Left lung (tissue), 10 donors: ENCODE results near the gene DISP1. TPM values are rescaled to one million over a fixed set of nuclear protein-coding genes. Genes with fewer than 3 reads are reported as not detected.
A peak's percentile ranks its signal among the peaks of the same experiment; 100 is the strongest.
"Not testable (repeated sequence)": the region's sequence is repeated elsewhere in the genome, so short reads cannot be mapped to it uniquely, and the experiment has no call there.

Experiments
- ATAC-seq: fragments of 200-7000 bp; cut with Tn5 transposase; one replicate; pipeline ENCODE4 v1.9.1; 2020; ENCODE audit warnings: moderate library complexity
- DNase-seq, 4 donors: peaks; one replicate each; pipeline ENCODE4 v3.0.0-alpha.2; 2013 to 2020
- H3K27ac ChIP-seq, 2 donors: fragments of 200-600 bp; sonication (generic) in 1 of 2; one replicate each; pipeline versions ENCODE4 v1.5.0 to v1.8.0; 2020 to 2021
- H3K27me3 ChIP-seq, 2 donors: fragments of 200-600 bp; sonication (generic) in 1 of 2; one replicate each; pipeline versions ENCODE4 v1.5.0 to v1.8.0; 2020 to 2021
- H3K36me3 ChIP-seq, 2 donors: fragments of 200-600 bp; sonication (generic) in 1 of 2; one replicate each; pipeline versions ENCODE4 v1.5.0 to v1.8.0; 2020 to 2021
- H3K4me1 ChIP-seq, 2 donors: fragments of 200-600 bp; one replicate each; pipeline ENCODE4 v1.8.0; 2021
- H3K4me3 ChIP-seq, 2 donors: fragments of 200-600 bp; sonication (generic) in 1 of 2; one replicate each; pipeline versions ENCODE4 v1.5.0 to v1.8.0; 2020 to 2021; ENCODE audit warnings: mild to moderate bottlenecking in 1 of 2
- H3K9me3 ChIP-seq, 2 donors: fragments of 200-600 bp; sonication (generic) in 1 of 2; one replicate each; pipeline versions ENCODE4 v1.5.0 to v1.8.0; 2020 to 2021
- CTCF ChIP-seq, 2 donors: fragments of 200-600 bp; sonication (generic) in 1 of 2; IDR thresholded peaks; one replicate each; pipeline versions ENCODE4 v1.5.0 to v1.8.0; 2021; ENCODE audit warnings: antibody characterized with exemption in 2 of 2
- intact Hi-C, 2 donors: fragments of 100-400 bp; cut with DNase I; formaldehyde crosslinking; loops; one replicate each; pipeline versions ENCODE4 v1.11.2 to v1.14.2; 2022
- polyA plus RNA-seq, 6 donors: library from polyadenylated mRNA; unstranded; fragments of 120-200 nt; gene quantifications; one replicate each; pipeline ENCODE4 v1.2.1, GENCODE V29; 2013; ENCODE audit not compliant: insufficient read length in 6 of 6
- total RNA-seq, 2 donors: library from RNA; stranded (reverse); fragmentation: NEBNext Ultra II Directional; extraction: Animal tissue kit (Norgen Biotek cat#: 25700); gene quantifications; one replicate each; pipeline ENCODE4 v1.2.1, GENCODE V29; 2021
- donor health status: DM: no; HTN: yes; CAD: no.
- donor health status: DM: no; HTN: no; CAD: no.

The DISP1 gene
- total and polyA plus RNA-seq, 8 donors: 17.2 to 23.9 (median 20.5) TPM

DNA sequence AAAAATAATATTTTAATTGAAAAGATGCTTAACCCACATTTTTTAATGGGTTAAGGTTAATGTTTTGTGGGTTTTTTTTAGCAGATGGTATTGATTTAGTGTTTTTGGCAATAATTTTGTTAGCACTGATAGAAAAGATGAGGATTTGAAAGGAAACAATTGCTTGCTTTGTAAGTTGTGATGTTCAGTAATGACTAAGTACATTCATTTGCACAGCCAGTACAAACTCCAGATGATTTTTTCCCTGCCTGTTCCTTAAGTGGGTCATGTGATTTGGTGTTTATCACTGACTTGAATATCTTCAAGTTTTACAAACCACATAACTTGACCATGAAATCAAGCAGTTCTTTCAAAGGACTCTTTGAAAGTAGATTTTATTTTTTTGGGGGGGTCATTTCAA is 15.0 kb downstream of the DISP1 start:
- Histone ChIP-seq H3K9me3 (no peaks in the 10 kb centered on the region), H3K36me3 (no peaks in the 10 kb centered on the region), H3K27ac (no peak overlapping the region), H3K4me3 (no peak overlapping the region), H3K27me3 (no peaks in the 10 kb centered on the region), H3K4me1 (no peaks in the 10 kb centered on the region)
- intact Hi-C loops: no loop called here
- ATAC-seq: peak; percentile 65
- DNase-seq: peak in 1 of 4 donors; percentile 21
- TF ChIP-seq CTCF (IDR thresholded peaks at IDR 0.05): no peak

GRCh38 chr1:222833356-222833876 is 18.6 kb downstream of the DISP1 start:
- no peak overlapping the region for H3K27ac ChIP-seq
- no peak for ATAC-seq
- H3K36me3 ChIP-seq: no peaks in the 10 kb centered on the region
- intact Hi-C loops: no loop called here
- H3K4me1 ChIP-seq: no peaks in the 10 kb centered on the region
- H3K27me3 ChIP-seq: no peaks in the 10 kb centered on the region
- no peak overlapping the region for H3K4me3 ChIP-seq
- no peaks in the 10 kb centered on the region for H3K9me3 ChIP-seq
- no peak for DNase-seq
- no peak for TF ChIP-seq CTCF (IDR thresholded peaks at IDR 0.05)

GRCh38 chr1:222843469-222844410 is 28.9 kb downstream of the DISP1 start:
- no peak for TF ChIP-seq CTCF (IDR thresholded peaks at IDR 0.05)
- no peaks in the 10 kb centered on the region for H3K9me3 ChIP-seq
- H3K27ac ChIP-seq: peak overlapping the region in 1 of 2 donors; percentile 15
- H3K4me3 ChIP-seq: no peak overlapping the region
- no peaks in the 10 kb centered on the region for H3K27me3 ChIP-seq
- ATAC-seq (peak; percentile 82), DNase-seq (no peak)
- intact Hi-C loops: no loop called here
- H3K36me3 ChIP-seq: no peaks in the 10 kb centered on the region
- H3K4me1 ChIP-seq: no peaks in the 10 kb centered on the region

DNA sequence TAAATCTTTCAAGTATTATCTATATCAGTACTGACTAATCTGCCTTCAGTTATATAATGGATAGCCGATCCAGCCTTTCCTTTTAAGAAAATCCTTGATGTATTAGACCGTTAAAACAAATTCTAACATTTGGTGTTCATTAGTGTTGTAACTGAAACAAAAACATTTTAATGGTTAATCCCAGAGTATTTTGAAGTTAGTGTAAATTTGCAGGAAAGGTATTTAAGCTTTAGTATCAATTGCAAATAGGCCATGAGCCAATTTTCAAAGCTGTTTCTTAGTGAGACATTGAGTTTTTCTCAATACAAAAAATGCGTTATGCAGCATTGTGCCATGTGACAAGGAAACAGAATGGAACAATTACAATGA is 29.6 kb downstream of the DISP1 start:
- intact Hi-C loops: no loop called here
- ATAC-seq: no peak
- Histone ChIP-seq H3K36me3 (no peaks in the 10 kb centered on the region), H3K4me1 (no peaks in the 10 kb centered on the region), H3K9me3 (no peaks in the 10 kb centered on the region), H3K27me3 (no peaks in the 10 kb centered on the region), H3K4me3 (no peak overlapping the region), H3K27ac (no peak overlapping the region)
- no peak for DNase-seq
- no peak for TF ChIP-seq CTCF (IDR thresholded peaks at IDR 0.05)

- Histone ChIP-seq H3K9me3 (no peaks in the 10 kb centered on the region), H3K4me1 (no peaks in the 10 kb centered on the region), H3K27me3 (no peaks in the 10 kb centered on the region), H3K27ac (no peak overlapping the region), H3K36me3 (no peaks in the 10 kb centered on the region), H3K4me3 (no peak overlapping the region)
- DNase-seq (no peak), ATAC-seq (no peak)
- intact Hi-C loops: no loop called here
- no peak for TF ChIP-seq CTCF (IDR thresholded peaks at IDR 0.05)
These were observed 30.9 kb downstream of the DISP1 start for GRCh38 chr1:222845763-222846162.

DNA sequence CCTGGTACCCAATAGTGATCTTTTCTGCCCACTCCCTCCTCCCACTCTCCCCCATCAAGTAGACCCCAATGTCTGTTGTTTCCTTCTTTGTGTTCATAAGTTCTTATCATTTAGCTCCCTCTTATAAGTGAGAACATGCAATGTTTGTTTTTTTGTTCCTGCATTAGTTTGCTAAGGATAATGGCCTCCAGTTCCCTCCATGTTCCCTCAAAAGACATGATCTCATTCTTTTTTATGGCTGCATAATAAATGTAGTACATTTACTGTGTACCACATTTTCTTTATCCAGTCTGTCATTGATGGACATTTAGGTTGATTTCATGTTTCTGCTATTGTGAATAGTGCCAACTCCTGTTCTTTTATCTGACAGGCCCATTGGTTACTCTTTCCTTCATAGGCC is 35.7 kb downstream of the DISP1 start:
- H3K27ac ChIP-seq, DNase-seq, intact Hi-C loops, H3K4me3 ChIP-seq, ATAC-seq, H3K27me3 ChIP-seq, H3K4me1 ChIP-seq, H3K36me3 ChIP-seq, H3K9me3 ChIP-seq: not testable (repeated sequence)
